Measurements from ENCODE around the gene TUBG2.
"Not testable (repeated sequence)": the region's sequence is repeated elsewhere in the genome, so short reads cannot be mapped to it uniquely, and the experiment has no call there.

Gene TUBG2

GRCh38 chr17:42659079-42659931 is at the start of gene TUBG2:
Gene TUBG2 (plus strand): TSS chr17:42659284. CDS start chr17:42659504, 220 bp downstream.
- peak; percentile 50 to 72 for DNase-seq (ENCODE audit: low read depth in 1 of 2, low spot score in 1 of 2)

DNA sequence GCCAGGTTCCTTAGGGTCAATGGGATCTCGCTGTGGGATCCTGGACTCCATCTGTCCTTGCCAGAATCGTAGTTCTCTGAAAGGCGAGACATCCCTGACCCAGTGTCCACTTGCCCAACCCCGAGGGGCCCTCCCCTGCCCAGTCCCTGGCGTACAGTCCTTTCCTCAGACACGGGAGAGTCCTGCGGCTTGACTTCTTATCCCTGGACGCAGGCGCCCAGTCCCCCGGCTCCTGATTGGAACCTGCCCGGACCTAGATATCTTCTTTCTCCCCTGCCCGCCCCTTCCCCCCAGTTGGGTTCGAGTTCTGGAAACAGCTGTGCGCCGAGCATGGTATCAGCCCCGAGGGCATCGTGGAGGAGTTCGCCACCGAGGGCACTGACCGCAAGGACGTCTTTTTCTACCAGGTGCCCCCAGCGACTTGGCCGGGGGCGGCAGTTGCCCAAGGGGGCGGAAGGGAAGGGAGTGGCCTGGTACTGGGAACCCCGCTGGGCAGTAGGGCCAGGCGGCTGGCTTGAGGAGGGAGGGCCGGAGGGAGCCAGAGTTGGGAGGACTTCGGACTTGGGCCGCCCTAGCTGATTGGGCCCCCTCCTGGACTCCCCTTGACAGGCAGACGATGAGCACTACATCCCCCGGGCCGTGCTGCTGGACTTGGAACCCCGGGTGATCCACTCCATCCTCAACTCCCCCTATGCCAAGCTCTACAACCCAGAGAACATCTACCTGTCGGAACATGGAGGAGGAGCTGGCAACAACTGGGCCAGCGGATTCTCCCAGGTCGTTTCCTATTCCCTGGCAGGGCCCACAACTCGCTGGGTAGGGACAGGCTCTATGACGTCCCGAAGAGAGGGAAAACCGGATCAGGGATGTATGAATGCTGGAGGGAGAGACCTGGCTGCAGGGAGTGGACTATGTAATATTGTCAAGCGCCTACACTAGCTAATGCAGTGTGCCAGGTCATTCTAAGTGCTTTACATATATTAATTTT is 49.0 kb upstream of the TUBG2 start:
- DNase-seq (ENCODE audit: low read depth in 1 of 2, low spot score in 1 of 2) = not testable (repeated sequence)

GRCh38 chr17:42612013-42612412 is 47.1 kb upstream of the TUBG2 start:
- no peak for DNase-seq (ENCODE audit: low read depth in 1 of 2, low spot score in 1 of 2)

DNA sequence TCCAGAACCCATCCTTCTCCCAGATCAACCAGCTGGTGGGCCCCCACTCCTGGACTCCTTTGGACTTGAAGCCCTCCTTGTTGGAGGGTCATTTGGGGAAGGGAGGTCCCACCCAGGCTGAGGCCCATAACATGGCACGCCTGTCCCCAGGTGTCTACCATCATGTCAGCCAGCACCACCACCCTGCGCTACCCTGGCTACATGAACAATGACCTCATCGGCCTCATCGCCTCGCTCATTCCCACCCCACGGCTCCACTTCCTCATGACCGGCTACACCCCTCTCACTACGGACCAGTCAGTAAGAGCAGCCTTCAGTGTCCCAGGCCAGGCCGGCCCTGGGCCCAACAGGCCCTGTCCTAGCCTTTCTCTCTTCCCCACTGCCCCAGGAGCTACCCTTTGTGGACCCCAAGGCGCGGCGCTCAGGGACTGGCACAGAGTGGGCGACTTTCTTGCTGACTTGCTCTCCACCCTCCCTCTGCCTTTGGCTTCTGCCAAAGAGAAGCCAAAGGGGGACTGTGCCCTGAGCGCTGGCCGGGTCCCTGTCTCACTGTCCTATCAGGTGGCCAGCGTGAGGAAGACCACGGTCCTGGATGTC is 45.3 kb upstream of the TUBG2 start:
- DNase-seq (ENCODE audit: low read depth in 1 of 2, low spot score in 1 of 2) = no peak

DNA sequence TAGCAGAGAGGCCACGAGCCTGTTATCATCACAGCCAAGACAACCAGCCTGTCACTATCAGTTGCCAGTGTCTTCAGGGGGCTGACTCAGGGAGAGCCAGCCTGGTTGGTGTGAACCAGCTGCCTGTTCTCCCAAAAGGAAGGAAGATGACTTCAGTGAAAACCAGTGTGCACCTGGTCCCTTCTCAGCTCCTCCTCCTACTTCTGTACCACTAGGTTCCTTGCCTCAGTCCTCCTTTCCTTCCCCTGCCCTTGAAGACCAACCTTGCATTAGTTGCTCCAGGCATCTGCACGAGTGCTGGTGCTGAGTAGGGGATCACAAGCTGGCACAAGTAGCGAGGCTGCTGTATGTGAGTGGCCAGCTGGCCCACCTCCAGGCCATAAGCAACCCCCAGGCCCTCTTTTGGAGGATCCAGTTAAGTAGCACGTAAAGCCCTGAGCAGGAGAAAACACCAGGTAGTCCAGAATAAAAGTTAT is 41.1 kb upstream of the TUBG2 start:
- DNase-seq (ENCODE audit: low read depth in 1 of 2, low spot score in 1 of 2) = no peak

DNA sequence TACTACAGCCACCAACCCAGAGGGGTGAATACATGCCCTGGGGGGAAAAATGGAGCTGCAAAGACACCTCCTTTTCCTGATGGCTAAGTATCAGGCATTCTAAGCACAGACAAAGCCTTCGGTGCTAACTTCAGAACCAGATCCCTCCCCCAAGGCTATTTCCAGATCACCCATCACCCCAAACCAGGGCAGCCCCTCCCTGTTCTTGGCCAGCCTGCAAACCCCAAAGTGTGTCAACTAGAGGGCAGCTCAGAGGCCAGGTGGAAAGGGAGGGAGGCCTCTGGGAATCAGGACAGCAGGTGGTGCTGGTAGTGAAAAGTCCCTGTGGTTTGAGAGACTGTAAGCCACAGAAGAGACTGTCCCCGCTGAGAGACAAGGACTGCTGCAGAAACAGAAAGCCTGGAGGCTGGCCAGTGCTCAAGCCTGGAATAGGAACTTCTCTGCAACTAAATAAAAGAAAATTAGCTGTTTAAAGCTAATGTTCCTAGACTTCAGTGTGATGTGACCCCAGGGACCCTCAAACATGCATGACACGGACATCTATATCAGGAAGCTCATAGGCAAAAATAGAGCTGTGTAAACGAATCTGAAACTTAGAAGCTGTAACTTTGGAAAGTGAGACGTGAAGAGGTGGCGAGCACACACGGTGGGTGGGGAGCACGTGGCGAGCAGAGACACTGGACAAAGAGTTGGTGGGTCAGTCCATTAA is 40.5 kb upstream of the TUBG2 start:
- DNase-seq (ENCODE audit: low read depth in 1 of 2, low spot score in 1 of 2) = no peak

DNA sequence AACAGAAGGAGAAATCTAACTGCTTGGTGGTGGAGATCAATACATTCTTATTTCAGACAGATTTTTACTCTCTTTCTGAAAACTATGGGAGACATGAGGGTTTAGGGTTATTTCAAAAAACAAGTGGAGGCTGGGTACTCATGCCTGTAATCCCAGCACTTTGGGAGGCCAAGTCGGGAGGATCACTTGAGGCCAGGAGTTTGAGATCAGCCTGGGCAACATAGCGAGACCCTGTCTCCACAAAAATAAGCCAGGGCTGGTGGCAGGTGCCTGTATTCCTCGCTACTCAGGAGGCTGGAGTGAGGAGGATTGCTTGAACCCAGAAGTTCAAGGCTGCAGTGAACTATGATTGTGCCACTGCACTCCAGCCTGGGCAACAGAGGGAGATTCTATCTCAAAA is 37.1 kb upstream of the TUBG2 start:
- DNase-seq (ENCODE audit: low read depth in 1 of 2, low spot score in 1 of 2) = not testable (repeated sequence)

DNA sequence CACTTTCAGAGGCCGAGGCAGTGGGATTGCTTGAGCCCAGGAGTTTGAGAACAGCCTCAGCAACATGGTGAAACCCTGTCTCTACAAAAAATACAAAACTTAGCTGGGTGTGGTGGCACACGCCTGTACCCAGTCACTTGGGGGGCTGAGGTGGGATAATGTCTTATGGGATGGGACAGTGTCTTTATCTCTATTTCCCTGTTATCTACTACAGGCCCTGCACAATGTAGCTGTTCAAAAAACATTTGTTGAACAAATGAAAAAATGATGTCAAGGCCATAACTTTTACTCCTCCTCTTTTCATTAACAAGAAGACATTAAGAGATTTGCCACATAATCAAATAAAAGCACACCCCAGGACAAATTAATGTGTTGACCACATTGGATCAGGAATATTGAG is 35.8 kb upstream of the TUBG2 start:
- DNase-seq (ENCODE audit: low read depth in 1 of 2, low spot score in 1 of 2) = no peak

DNA sequence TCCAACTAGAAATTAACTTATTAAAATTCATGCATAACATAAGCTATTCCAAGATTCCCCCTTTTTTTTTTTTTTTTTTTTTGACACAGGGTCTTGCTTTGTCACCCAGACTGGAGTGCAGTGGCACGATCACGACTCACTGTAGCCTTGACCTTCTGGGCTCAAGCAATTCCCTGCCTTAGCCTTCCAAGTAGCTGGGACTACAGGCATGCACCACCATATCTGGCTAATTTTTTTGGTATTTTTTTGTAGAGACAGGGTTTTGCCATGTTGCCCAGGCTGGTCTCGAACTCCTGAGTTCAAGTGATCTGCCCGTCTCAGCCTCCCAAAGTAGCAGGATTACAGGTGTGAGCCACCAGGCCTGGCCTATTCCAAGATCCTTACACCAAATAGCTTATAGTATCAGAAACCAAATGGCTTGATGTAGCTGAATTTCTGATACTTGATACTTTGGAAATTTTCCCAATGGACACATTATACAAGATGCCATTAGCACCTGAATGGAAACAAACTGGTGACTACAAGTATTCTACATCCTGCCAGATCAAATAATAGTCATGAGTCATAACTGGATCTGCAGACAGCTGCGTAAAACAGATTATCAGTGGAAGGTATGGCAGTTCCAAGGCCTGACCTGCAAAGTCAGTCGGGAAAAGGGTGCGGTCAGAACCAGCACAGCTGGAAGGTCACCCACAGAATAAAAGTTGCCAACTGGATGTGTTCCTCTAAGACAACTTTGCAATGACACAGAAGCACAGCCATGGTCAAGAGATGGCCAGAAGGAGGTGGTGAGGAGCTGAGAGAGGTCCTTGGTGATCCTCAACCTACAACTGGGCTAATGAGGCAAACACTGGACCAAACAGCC is 35.1 kb upstream of the TUBG2 start:
- no peak for DNase-seq (ENCODE audit: low read depth in 1 of 2, low spot score in 1 of 2)

DNA sequence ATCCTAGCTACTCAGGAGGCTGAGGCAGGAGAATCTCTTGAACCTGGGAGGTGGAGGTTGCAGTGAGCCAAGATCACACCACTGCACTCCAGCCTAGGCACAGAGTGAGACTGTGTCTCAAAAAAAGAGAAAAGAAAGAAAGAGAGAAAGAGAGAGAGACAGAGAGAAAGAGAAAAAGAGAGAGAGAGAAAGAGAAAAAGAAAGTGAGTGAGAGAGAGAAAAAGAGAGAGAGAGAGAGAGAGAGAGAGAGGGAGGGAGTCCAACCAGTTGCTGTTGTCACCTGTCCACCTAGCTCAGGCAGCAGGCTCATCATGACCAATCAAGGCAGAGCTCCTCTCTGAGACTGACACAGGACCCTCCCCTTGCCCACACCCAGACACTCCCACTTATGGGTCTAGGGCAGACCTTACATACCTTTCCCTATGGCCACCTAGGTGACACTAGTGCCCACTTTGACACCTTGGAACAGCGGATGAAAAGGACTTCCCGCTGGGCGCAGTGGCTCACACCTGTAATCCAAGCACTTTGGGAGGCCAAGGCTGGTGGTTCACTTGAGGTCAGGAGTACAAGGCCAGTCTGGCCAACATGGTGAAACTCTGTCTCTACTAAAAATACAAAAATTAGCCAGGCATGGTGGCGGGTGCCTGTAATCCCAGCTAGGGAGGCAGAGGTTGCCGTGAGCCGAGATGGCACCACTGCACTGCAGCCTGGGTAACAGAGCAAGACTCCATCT is 31.9 kb upstream of the TUBG2 start:
- not testable (repeated sequence) for DNase-seq (ENCODE audit: low read depth in 1 of 2, low spot score in 1 of 2)

- no peak for DNase-seq (ENCODE audit: low read depth in 1 of 2, low spot score in 1 of 2)
These were observed 29.6 kb upstream of the TUBG2 start for GRCh38 chr17:42629411-42630009.

DNA sequence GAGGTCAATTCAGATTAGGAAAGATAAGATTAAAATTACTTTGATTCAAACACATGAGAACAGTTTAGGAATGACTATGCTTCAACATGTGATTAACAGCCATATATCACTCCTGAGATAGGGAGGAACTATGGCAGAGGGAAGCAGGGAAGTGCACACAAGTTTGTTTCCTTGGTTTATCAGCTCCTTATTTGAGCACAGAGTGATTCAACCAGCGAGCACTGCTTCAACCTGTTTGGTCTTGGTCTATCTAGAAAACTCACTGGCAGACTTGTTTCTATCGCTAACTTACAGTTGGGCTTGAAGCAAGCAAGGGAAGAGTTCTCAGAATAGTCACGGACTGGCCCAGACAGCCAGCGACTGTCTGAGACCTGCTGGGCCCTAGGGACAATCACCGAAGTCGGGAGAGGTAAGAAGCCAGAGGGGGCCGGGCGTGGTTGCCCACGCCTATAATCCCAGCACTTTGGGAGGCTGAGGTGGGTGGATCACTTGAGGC is 26.1 kb upstream of the TUBG2 start:
- no peak for DNase-seq (ENCODE audit: low read depth in 1 of 2, low spot score in 1 of 2)

GRCh38 chr17:42639525-42640113 is 19.5 kb upstream of the TUBG2 start:
- DNase-seq (ENCODE audit: low read depth in 1 of 2, low spot score in 1 of 2) = no peak

- DNase-seq (ENCODE audit: low read depth in 1 of 2, low spot score in 1 of 2) = no peak
These were observed 19.0 kb upstream of the TUBG2 start for GRCh38 chr17:42640121-42640520.

- DNase-seq (ENCODE audit: low read depth in 1 of 2, low spot score in 1 of 2) = no peak
These were observed 16.7 kb upstream of the TUBG2 start for GRCh38 chr17:42642336-42642735.

- DNase-seq (ENCODE audit: low read depth in 1 of 2, low spot score in 1 of 2) = no peak
These were observed 11.3 kb upstream of the TUBG2 start for GRCh38 chr17:42647778-42648177.

DNA sequence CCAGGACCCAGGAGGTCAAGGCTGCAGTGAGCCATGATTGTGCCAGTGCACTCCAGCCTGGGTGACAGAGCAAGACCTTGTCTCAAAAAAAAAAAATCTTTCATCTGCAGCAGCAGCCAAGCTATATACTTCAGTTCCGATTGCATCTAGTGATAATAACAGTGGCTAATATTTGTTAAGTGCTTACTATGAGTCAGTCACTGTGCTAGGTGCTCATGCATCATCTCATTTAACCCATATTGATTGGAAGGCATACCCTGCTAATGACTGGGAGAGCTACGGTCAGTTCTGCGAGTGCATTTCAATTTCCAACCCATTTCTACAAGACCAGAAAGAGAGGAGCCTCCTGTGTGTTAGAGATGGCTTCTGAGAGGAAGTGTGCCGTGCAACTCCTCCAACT is 7.7 kb upstream of the TUBG2 start:
- DNase-seq (ENCODE audit: low read depth in 1 of 2, low spot score in 1 of 2) = no peak
